ENCODE data around the gene FUBP1.

- TF ChIP-seq CTCF (IDR thresholded peaks at IDR 0.05; ENCODE audit: low read depth, low read length, poor library complexity, severe bottlenecking), result no peak
- TF ChIP-seq EZH2phosphoT487 (IDR thresholded peaks at IDR 0.05; ENCODE audit: borderline replicate concordance, low read length), result no peak
Observed at GRCh38 chr1:77945345-77945744, 33.5 kb downstream of the FUBP1 start.
